ENCODE results near the gene RELL2.
A peak's percentile ranks its signal among the peaks of the same experiment; 100 is the strongest.

Gene RELL2

GRCh38 chr5:141647242-141647641, 10.4 kb downstream of the RELL2 start:
- DNase-seq (ENCODE audit: extremely low read depth, low read depth), result no peak
- no peak for TF ChIP-seq CTCF (IDR thresholded peaks at IDR 0.05; ENCODE audit: low read depth, low read length, missing control alignments)

GRCh38 chr5:141647851-141648250, 11.1 kb downstream of the RELL2 start:
- H3K4me3 ChIP-seq (replicated peaks; ENCODE audit: low read depth, low read length), result no peak overlapping the region
- no peak for DNase-seq (ENCODE audit: extremely low read depth, low read depth)
- TF ChIP-seq CTCF (IDR thresholded peaks at IDR 0.05; ENCODE audit: low read depth, low read length, missing control alignments), result no peak

More at GRCh38 chr5:141647242-141647641, 10.4 kb downstream of the RELL2 start:
- no peak overlapping the region for H3K4me3 ChIP-seq (replicated peaks; ENCODE audit: low read depth, low read length)

- no peak for DNase-seq (ENCODE audit: extremely low read depth, low read depth)
- no peak overlapping the region for H3K4me3 ChIP-seq (replicated peaks; ENCODE audit: low read depth, low read length)
- TF ChIP-seq CTCF (IDR thresholded peaks at IDR 0.05; ENCODE audit: low read depth, low read length, missing control alignments), result no peak
Measured at GRCh38 chr5:141649056-141649688, 12.4 kb downstream of the RELL2 start.

- DNase-seq (ENCODE audit: extremely low read depth, low read depth), result no peak
- no peak for TF ChIP-seq CTCF (IDR thresholded peaks at IDR 0.05; ENCODE audit: low read depth, low read length, missing control alignments)
- no peak overlapping the region for H3K4me3 ChIP-seq (replicated peaks; ENCODE audit: low read depth, low read length)
Measured at GRCh38 chr5:141649972-141650371, 13.2 kb downstream of the RELL2 start.

GRCh38 chr5:141650851-141651727, 14.3 kb downstream of the RELL2 start, which contains the start of gene FCHSD1:
FCHSD1 (minus strand) TSS chr5:141651418; CDS start chr5:141651368, 50 bp downstream.
- DNase-seq (ENCODE audit: extremely low read depth, low read depth), result peak; percentile 47
- TF ChIP-seq CTCF (IDR thresholded peaks at IDR 0.05; ENCODE audit: low read depth, low read length, missing control alignments), result no peak

GRCh38 chr5:141651728-141652105, 14.9 kb downstream of the RELL2 start:
- no peak for DNase-seq (ENCODE audit: extremely low read depth, low read depth)
- peak overlapping the region; percentile 63 for H3K4me3 ChIP-seq (replicated peaks; ENCODE audit: low read depth, low read length)
- TF ChIP-seq CTCF (IDR thresholded peaks at IDR 0.05; ENCODE audit: low read depth, low read length, missing control alignments), result no peak

More at GRCh38 chr5:141650851-141651727, 14.3 kb downstream of the RELL2 start, which contains the start of gene FCHSD1:
- H3K4me3 ChIP-seq (replicated peaks; ENCODE audit: low read depth, low read length), result peak within 1 kb of the TSS; percentile 63
